ENCODE results near the gene PALM2AKAP2. TPM values are rescaled to one million over a fixed set of nuclear protein-coding genes. Genes with fewer than 3 reads are reported as not detected.

PALM2AKAP2 gene
- total and polyA plus RNA-seq, 2 donors (not counting 3 experiments of a cell fraction or from before 2014, with no cell fraction given), result 0.01 TPM; not detected in 1

GRCh38 chr9:109799141-109799540, 19.1 kb downstream of the PALM2AKAP2 start:
- DNase-seq (ENCODE audit: low read depth, low spot score) (no peak), FAIRE-seq (no peak)
- dilution Hi-C loops (cut with MboI; ENCODE audit: extremely low pct_ligation_motif_present, low sequenced_read_pairs), result no loop called here
- Histone ChIP-seq H3K79me2 (ENCODE audit: control insufficient read depth, insufficient read depth, low read length) (no peaks in the 10 kb centered on the region), H3K27me3 (ENCODE audit: control insufficient read depth in 2 of 2, insufficient read depth in 2 of 2, low read length in 2 of 2) (peaks cover 9 to 19% of the 10 kb centered on the region in 2 experiments), H3K9ac (replicated peaks; ENCODE audit: extremely low read depth, insufficient read depth, low read length) (no peak overlapping the region), H3K4me2 (ENCODE audit: insufficient read depth, low read length) (no peak overlapping the region), H3K4me1 (ENCODE audit: control insufficient read depth, extremely low read depth, insufficient read depth, low read length) (no peaks in the 10 kb centered on the region), H2AFZ (ENCODE audit: low read depth, low read length) (no peak overlapping the region), H3K36me3 (ENCODE audit: control insufficient read depth in 2 of 2, extremely low read depth in 1 of 2, insufficient read depth in 2 of 2, low read length in 2 of 2) (no peaks in the 10 kb centered on the region), H3K27ac (ENCODE audit: insufficient read depth, low read depth, low read length) (no peak overlapping the region), H3K4me3 (replicated peaks in 1 of 3; ENCODE audit: insufficient read depth in 1 of 3, low read depth in 1 of 3, low read length in 3 of 3) (no peak overlapping the region), H3K9me3 (replicated peaks; ENCODE audit: control insufficient read depth, insufficient read depth, low read length) (no peaks in the 10 kb centered on the region), H4K20me1 (replicated peaks; ENCODE audit: control insufficient read depth, extremely low read depth, insufficient read depth, low read length) (no peaks in the 10 kb centered on the region), H3K9me1 (replicated peaks; ENCODE audit: control insufficient read depth, extremely low read depth, insufficient read depth, low read length) (no peaks in the 10 kb centered on the region)
- BruUV-seq (replicated peaks), result no TSS peak
- intact Hi-C loops (cut with micrococcal nuclease), result no loop called here
- no peak for TF ChIP-seq EZH2 (IDR thresholded peaks at IDR 0.05; ENCODE audit: borderline replicate concordance, low read depth, low read length, severe bottlenecking)
- TF ChIP-seq FOS (IDR thresholded peaks at IDR 0.05; ENCODE audit: borderline replicate concordance, insufficient read depth, low read length), result no peak
- TF ChIP-seq CTCF (IDR thresholded peaks at IDR 0.05; ENCODE audit: extremely low read depth in 1 of 2, insufficient read depth in 1 of 2, low read depth in 1 of 2, low read length in 2 of 2), result no peak
- TF ChIP-seq POLR2AphosphoS5 (IDR thresholded peaks at IDR 0.05; ENCODE audit: insufficient read depth, low read depth, low read length), result no peak
- TF ChIP-seq POLR2A (IDR thresholded peaks at IDR 0.05; ENCODE audit: low read depth, low read length), result no peak
- TF ChIP-seq JUN (IDR thresholded peaks at IDR 0.05; ENCODE audit: borderline replicate concordance, insufficient read depth, insufficient read length, low read depth), result no peak
- CTCF ChIA-PET, result interaction anchor here (1.3 kb wide), 2 partner anchors 19 to 225 kb away, joined by 3 to 5 read pairs; no protein-coding TSS in a partner anchor
- POLR2A ChIA-PET, result no interaction called here

GRCh38 chr9:109799792-109800191, 19.8 kb downstream of the PALM2AKAP2 start:
- no peaks in the 10 kb centered on the region for H3K36me3 ChIP-seq (ENCODE audit: control insufficient read depth in 2 of 2, extremely low read depth in 1 of 2, insufficient read depth in 2 of 2, low read length in 2 of 2)
- no TSS peak for BruUV-seq (replicated peaks)
- DNase-seq (ENCODE audit: low read depth, low spot score), result no peak
- TF ChIP-seq GATA2 (IDR thresholded peaks at IDR 0.05; ENCODE audit: insufficient read depth, insufficient read length, low read depth, low read length) (no peak), POLR2A (IDR thresholded peaks at IDR 0.05; ENCODE audit: low read depth, low read length) (no peak), FOS (IDR thresholded peaks at IDR 0.05; ENCODE audit: borderline replicate concordance, insufficient read depth, low read length) (no peak), CTCF (IDR thresholded peaks at IDR 0.05; ENCODE audit: extremely low read depth in 1 of 2, insufficient read depth in 1 of 2, low read depth in 1 of 2, low read length in 2 of 2) (no peak), JUN (IDR thresholded peaks at IDR 0.05; ENCODE audit: borderline replicate concordance, insufficient read depth, insufficient read length, low read depth) (no peak), EZH2 (IDR thresholded peaks at IDR 0.05; ENCODE audit: borderline replicate concordance, low read depth, low read length, severe bottlenecking) (no peak), MYC (IDR thresholded peaks at IDR 0.05; ENCODE audit: low read depth, low read length) (no peak), MAX (IDR thresholded peaks at IDR 0.05; ENCODE audit: insufficient read depth, insufficient read length) (no peak), POLR2AphosphoS5 (IDR thresholded peaks at IDR 0.05; ENCODE audit: insufficient read depth, low read depth, low read length) (no peak)
- no peak overlapping the region for H3K9ac ChIP-seq (replicated peaks; ENCODE audit: extremely low read depth, insufficient read depth, low read length)
- no peak overlapping the region for H3K4me3 ChIP-seq (replicated peaks in 1 of 3; ENCODE audit: insufficient read depth in 1 of 3, low read depth in 1 of 3, low read length in 3 of 3)
- no peaks in the 10 kb centered on the region for H3K9me3 ChIP-seq (replicated peaks; ENCODE audit: control insufficient read depth, insufficient read depth, low read length)
- ChIA-PET CTCF (interaction anchor here (1.3 kb wide), 2 partner anchors 18 to 226 kb away, joined by 3 to 5 read pairs; no protein-coding TSS in a partner anchor), POLR2A (no interaction called here)
- intact Hi-C loops (cut with micrococcal nuclease) (no loop called here), dilution Hi-C loops (cut with MboI; ENCODE audit: extremely low pct_ligation_motif_present, low sequenced_read_pairs) (no loop called here)
- peaks cover 10 to 19% of the 10 kb centered on the region in 2 experiments for H3K27me3 ChIP-seq (ENCODE audit: control insufficient read depth in 2 of 2, insufficient read depth in 2 of 2, low read length in 2 of 2)
- H3K27ac ChIP-seq (ENCODE audit: insufficient read depth, low read depth, low read length), result no peak overlapping the region
- H3K4me2 ChIP-seq (ENCODE audit: insufficient read depth, low read length), result no peak overlapping the region
- H2AFZ ChIP-seq (ENCODE audit: low read depth, low read length), result no peak overlapping the region
- no peaks in the 10 kb centered on the region for H3K4me1 ChIP-seq (ENCODE audit: control insufficient read depth, extremely low read depth, insufficient read depth, low read length)
- H3K9me1 ChIP-seq (replicated peaks; ENCODE audit: control insufficient read depth, extremely low read depth, insufficient read depth, low read length), result no peaks in the 10 kb centered on the region
- H3K79me2 ChIP-seq (ENCODE audit: control insufficient read depth, insufficient read depth, low read length), result no peaks in the 10 kb centered on the region
- no peaks in the 10 kb centered on the region for H4K20me1 ChIP-seq (replicated peaks; ENCODE audit: control insufficient read depth, extremely low read depth, insufficient read depth, low read length)
- FAIRE-seq, result no peak
